ENCODE data around the gene GNG13.
"Not testable (repeated sequence)": the region's sequence is repeated elsewhere in the genome, so short reads cannot be mapped to it uniquely, and the experiment has no call there.

GNG13 gene

DNA sequence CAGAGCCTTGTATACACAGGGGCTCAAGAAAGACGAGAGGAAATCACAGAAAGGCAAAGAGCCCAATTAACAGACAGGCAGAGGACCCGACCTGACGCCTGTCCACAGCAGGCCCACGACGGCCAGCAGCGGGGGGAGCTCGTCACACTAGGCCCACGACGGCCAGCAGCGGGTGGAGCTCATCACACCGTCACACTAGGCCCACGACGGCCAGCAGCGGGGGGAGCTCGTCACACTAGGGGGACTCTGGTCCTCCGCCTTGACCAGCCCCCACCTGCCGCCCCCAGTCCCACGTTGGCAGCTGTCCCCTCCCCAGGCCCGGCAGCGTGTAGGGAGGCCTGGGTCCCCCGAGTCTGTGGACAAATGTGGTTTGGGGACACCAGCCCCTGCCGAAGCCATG lies 23.7 kb upstream of the GNG13 start:
- TF ChIP-seq, protein P1, sequence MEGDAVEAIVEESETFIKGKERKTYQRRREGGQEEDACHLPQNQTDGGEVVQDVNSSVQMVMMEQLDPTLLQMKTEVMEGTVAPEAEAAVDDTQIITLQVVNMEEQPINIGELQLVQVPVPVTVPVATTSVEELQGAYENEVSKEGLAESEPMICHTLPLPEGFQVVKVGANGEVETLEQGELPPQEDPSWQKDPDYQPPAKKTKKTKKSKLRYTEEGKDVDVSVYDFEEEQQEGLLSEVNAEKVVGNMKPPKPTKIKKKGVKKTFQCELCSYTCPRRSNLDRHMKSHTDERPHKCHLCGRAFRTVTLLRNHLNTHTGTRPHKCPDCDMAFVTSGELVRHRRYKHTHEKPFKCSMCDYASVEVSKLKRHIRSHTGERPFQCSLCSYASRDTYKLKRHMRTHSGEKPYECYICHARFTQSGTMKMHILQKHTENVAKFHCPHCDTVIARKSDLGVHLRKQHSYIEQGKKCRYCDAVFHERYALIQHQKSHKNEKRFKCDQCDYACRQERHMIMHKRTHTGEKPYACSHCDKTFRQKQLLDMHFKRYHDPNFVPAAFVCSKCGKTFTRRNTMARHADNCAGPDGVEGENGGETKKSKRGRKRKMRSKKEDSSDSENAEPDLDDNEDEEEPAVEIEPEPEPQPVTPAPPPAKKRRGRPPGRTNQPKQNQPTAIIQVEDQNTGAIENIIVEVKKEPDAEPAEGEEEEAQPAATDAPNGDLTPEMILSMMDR (IDR thresholded peaks at IDR 0.05; ENCODE audit: insufficient read depth, missing control alignments), result no peak
- FAIRE-seq, result no peak

GRCh38 chr16:822909-823297 lies 22.4 kb upstream of the GNG13 start:
- FAIRE-seq (no peak), DNase-seq (ENCODE audit: insufficient read length, low spot score) (no peak)
- TF ChIP-seq, protein P1 (IDR thresholded peaks at IDR 0.05; ENCODE audit: insufficient read depth, missing control alignments), result no peak

More for the DNA sequence above, 23.7 kb upstream of the GNG13 start:
- DNase-seq (ENCODE audit: insufficient read length, low spot score), result no peak

DNA sequence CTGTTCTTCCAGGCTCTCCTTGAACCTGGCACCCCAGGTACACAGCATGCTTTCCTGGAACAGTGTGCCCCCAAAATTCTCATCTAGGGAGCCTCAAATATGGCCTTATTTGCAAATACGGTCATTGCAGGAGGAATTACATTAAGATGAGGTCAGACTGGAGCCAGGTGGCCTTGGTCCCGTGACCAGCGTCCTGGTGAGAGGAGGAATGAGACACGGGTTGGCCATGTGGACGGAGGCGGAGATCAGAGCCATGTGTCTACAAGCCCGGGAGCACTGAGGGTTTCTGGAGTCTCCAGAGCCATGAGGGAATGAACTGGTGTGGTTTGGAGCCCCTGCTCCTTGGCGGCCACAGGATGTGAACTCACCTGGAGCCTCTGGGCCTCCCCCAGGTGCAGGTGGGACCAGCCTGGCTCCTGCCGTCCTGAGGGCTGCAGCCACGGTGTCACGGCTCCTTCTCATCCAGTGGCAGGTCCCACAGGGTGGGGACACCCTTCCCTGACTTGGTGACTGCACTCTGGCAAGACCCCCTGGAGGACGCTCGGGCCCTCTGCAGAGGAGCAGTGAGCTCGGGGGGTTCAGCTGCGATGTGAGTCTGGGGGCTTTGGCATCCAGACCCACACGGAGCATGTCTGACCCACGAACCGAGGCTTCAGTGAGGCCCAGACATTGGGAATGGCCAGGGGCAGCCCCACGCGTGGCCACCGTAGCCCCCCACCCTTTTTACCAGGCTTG lies 21.8 kb upstream of the GNG13 start:
- FAIRE-seq (no peak), DNase-seq (ENCODE audit: insufficient read length, low spot score) (no peak)
- TF ChIP-seq, protein P1 (IDR thresholded peaks at IDR 0.05; ENCODE audit: insufficient read depth, missing control alignments), result no peak

DNA sequence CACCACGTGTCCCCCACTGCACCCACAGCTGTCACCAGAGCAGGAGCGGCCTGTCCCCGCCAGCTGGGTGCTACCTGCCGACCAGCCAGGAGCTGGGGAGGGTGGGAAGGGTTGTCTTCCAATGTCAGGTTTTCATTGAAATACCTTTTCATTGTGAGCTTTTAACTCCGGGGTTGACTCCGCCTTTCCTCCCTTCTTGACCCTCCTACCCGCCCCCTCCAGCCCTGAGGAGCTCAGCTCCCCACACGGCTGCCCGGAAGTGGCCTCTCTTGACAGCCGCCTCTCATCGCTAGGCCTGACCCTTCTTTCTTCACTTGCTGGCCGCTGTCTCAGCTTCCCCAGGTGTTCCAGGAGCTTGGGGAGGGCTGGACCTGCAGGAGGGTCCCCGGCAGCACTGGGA lies 21.2 kb upstream of the GNG13 start:
- FAIRE-seq (no peak), DNase-seq (ENCODE audit: insufficient read length, low spot score) (no peak)
- TF ChIP-seq, protein P1 (IDR thresholded peaks at IDR 0.05; ENCODE audit: insufficient read depth, missing control alignments), result no peak

DNA sequence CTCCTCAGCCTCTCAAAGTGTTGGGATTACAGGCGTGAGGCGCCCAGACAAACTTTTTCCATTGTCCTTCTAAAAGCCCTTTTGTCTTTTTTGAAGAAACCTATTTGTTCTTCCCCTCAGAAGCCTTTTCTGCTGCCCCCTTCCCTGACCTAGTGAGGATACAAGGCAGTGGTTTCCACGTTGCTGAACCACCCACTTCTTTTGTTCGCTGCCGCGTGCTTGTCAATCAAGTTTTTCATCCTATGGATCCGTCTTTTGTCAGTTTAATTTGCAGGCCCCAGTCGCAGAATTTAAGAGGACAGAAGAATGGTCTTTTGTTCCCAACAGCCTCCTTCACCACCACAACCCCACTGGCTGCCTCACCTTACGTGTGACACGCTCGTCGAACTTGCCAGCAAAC lies 20.2 kb upstream of the GNG13 start:
- FAIRE-seq (no peak), DNase-seq (ENCODE audit: insufficient read length, low spot score) (no peak)
- TF ChIP-seq, protein P1 (IDR thresholded peaks at IDR 0.05; ENCODE audit: insufficient read depth, missing control alignments), result no peak

- FAIRE-seq; DNase-seq (ENCODE audit: insufficient read length, low spot score): not testable (repeated sequence)
These were observed 19.5 kb upstream of the GNG13 start for GRCh38 chr16:820044-820408.

DNA sequence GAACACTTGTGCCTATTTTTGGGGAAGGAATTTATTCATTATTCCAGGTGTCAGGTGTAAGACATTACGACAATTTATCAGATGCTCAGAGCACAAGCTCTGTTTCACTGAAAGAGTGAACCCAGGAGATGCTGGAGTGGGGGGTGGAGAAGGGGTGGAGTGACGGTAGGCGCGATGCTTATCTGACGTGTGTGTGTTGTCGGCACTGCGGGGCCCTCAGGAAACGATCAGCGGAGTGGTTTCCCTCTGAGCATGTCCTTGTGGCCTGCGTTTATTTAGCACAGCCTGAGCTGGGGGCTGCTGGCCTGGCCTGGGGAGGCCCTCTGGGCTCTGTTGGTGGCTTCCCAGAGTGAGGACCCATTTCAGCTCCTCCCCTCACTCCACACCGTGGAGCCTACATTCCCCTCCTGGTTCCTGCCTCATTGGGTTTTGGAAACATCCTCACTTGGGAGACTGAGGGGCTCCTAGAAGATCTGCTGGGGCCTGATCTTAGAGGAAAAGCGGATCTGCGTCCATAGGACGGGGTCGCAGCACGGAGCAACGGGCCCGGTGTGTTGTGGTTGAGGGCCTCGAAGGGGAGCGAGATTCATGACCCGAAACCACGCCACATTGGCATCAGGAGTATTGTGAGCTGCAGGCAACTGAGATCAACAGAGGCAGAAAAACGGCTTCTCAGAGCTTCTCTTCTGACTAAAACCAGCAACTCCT lies 19.0 kb upstream of the GNG13 start:
- no peak for FAIRE-seq

More for the DNA sequence above, 19.0 kb upstream of the GNG13 start:
- TF ChIP-seq, protein P1 (IDR thresholded peaks at IDR 0.05; ENCODE audit: insufficient read depth, missing control alignments), result no peak
- no peak for DNase-seq (ENCODE audit: insufficient read length, low spot score)

Measured in D721Med (cell line).